Activated CD8-positive, alpha-beta memory T cell treated with anti-CD3 and anti-CD28 coated beads for 36 hours (primary cell): ENCODE results near the gene RANGRF. TPM values are rescaled to one million over a fixed set of nuclear protein-coding genes. Genes with fewer than 3 reads are reported as not detected.

ENCODE experiments used
- CTCF ChIA-PET: fragments of 350-600 bp; sonication (Branson Sonifier 250); formaldehyde crosslinking; loops from one replicate; lab custom pipeline; 2021; ENCODE audit warnings: antibody characterized with exemption; lab: Charles Lee
- POLR2A ChIA-PET: fragments of 350-600 bp; sonication (Branson Sonifier 250); formaldehyde crosslinking; loops from one replicate; lab custom pipeline; 2021; ENCODE audit warnings: antibody characterized with exemption; lab: Charles Lee
- total RNA-seq, 2 experiments: library from RNA; stranded (reverse); gene quantifications; one replicate each; pipeline ENCODE4 v1.2.3, GENCODE V29; 2021

RANGRF gene
- total RNA-seq, 2 experiments from 2014 or later, result 65.8 to 66.1 TPM

DNA sequence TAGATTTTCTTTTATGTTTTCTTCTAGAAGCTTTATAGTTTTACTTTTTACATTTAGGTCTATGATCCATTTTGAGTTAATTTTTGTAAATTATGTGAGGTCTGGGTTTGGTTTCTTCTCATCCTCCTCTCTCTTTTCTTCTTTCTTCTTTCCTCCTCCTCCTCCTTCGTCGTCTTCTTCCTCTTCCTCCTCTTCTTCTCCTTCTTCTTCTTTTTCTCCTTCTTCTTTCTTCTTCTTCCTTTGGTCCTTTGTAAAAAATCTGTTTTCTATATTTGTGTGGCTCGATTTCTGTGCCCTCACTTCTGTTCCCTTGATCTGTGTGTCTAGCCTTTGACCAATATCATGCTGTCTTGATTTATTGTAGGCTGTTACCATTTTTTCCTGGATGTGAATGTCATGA, 11.8 kb downstream of the RANGRF start:
- ChIA-PET POLR2A (no interaction called here), CTCF (interaction anchor here (0.9 to 1.8 kb wide), 6 partner anchors 56 to 446 kb away, joined by 3 to 8 read pairs (median 4); no protein-coding TSS in a partner anchor)

GRCh38 chr17:8300627-8301242, 12.3 kb downstream of the RANGRF start:
- CTCF ChIA-PET, result interaction anchor here (0.6 to 1.8 kb wide), 16 partner anchors 16 to 446 kb away, joined by 3 to 8 read pairs (median 3); no protein-coding TSS in a partner anchor
- POLR2A ChIA-PET, result no interaction called here

- CTCF ChIA-PET, result no interaction called here
- POLR2A ChIA-PET, result no interaction called here
These were observed 22.2 kb downstream of the RANGRF start for GRCh38 chr17:8310601-8311123.

DNA sequence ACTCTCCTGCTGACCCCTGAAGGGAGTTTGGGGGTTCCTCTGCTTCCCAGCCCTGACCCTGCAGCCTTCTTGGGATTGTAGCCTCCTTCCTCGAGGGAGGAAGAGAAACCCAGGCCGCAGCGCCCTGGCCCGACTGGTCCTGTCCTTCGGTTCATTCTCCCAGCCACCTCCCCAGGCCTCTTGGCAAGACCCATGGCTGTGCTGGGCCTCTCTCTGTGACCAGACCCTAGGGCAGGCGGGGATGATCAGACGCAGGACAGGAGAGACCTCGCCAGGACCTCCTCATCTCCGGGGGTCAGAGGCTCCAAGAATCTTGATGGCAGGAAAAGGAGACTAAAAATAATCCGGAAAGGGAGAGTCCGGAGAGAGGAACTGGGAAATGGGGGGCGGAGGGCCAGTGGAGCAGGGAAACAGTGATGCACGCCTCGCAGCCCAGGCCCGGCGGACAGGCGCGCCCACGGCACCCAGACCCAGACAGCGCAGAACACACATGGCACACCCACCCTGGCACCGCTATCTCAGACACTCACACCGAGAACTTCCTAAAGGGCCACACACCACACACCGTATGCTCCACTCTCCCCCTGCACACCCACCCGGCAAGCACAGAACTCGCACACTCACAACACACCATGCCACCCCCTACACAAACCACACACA, 22.8 kb downstream of the RANGRF start:
- CTCF ChIA-PET, result no interaction called here

GRCh38 chr17:8312251-8312650, 23.8 kb downstream of the RANGRF start:
- CTCF ChIA-PET, result interaction anchor here (0.6 kb wide), 1 partner anchor 16 kb away, joined by 3 read pairs; no protein-coding TSS in a partner anchor
- POLR2A ChIA-PET, result no interaction called here

More for the DNA sequence above, 22.8 kb downstream of the RANGRF start:
- POLR2A ChIA-PET, result no interaction called here

DNA sequence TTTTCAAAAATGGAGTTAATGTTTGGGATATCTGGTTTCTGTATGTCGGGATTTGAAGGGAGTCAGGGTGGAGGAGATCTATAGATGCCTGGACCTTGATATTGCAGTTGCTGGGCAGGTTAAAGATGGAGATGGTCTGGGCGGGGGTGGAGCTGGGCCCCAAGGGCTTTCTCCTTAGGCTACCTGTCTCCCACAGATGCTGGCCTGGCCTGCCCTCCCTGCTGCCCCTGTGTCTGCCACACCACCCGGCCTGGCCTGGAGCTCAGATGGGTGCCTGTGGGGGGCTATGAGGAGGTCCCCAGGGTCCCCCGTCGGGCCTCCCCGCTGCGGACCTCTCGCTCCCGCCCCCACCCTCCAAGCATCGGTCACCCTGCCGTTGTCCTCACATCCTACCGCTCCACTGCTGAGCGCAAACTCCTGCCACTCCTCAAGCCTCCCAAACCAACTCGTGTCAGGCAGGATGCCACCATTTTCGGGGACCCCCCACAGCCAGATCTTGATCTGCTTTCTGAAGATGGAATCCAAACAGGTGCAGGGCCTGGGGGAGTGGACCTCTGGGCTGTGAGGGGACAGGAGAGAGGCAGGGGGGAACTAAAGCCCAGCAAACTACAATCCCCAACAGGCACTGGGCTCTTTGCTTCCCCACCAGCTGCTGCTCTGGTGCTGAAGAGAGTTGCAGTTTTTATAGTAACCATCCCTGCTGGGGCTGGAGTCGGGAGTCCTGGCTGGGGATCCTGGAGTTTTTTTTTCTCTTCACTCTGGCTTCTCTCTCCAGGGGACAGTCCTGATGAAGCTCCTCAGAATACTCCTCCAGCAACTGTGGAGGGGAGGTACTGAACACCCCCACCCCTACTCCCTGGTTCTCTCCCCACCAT, 24.5 kb downstream of the RANGRF start:
- CTCF ChIA-PET, result interaction anchor here (0.6 kb wide), 1 partner anchor 15 kb away, joined by 3 read pairs; no protein-coding TSS in a partner anchor
- POLR2A ChIA-PET, result no interaction called here

DNA sequence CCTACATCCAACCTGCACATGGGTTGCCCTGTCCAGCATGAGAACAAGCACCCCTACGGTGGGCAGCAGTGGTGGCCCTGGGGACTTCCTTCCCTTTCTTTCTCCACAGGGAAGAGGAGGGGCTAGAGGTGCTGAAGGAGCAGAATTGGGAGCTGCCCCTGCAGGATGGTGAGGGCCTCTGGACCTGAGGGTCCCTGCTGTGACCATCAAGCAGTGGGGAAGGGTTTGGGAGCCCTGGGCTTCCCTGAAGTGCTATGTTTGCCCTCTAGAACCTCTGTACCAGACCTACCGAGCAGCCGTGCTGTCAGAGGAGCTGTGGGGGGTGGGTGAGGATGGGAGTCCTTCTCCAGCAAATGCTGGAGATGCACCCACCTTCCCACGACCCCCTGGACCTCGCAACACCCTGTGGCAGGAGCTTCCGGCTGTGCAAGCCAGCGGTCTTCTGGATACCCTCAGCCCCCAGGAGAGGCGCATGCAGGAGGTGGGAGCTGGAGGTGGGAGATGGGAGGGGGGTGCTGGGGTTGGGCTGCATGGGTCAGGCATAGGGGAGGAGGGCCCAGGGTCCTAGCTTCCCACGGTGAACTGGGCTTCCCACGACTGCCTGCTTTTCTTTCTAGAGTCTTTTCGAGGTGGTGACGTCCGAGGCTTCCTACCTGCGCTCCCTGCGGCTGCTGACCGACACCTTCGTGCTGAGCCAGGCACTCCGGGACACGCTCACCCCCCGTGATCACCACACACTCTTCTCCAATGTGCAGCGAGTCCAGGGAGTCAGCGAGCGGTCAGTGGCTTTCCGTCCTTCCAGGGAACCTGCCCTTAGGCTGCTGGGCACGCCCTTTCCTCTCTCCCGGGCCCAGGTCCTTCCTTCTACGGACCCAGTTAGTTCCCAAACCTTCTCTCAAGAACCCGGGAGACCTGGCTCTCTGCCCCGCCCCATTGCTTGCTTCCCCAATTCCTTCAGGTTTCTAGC, 26.6 kb downstream of the RANGRF start:
- CTCF ChIA-PET, result no interaction called here
- POLR2A ChIA-PET, result no interaction called here

DNA sequence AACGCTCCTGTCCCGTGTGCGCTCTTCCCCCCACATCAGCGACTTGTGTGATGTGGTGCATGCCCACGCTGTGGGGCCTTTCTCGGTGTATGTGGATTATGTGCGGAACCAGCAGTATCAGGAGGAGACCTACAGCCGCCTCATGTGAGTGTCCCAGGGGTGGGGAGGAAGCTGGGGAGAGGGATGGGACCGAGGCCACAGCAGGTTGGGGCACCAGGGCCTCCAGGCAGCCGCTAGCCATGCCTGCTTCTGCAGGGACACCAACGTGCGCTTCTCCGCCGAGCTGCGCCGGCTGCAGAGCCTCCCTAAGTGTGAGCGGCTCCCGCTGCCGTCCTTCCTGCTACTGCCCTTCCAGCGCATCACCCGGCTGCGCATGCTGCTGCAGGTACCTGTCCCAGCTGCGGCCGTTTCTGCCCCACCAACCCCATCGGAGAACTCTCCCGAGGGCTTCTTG, 27.3 kb downstream of the RANGRF start:
- ChIA-PET CTCF (no interaction called here), POLR2A (no interaction called here)

DNA sequence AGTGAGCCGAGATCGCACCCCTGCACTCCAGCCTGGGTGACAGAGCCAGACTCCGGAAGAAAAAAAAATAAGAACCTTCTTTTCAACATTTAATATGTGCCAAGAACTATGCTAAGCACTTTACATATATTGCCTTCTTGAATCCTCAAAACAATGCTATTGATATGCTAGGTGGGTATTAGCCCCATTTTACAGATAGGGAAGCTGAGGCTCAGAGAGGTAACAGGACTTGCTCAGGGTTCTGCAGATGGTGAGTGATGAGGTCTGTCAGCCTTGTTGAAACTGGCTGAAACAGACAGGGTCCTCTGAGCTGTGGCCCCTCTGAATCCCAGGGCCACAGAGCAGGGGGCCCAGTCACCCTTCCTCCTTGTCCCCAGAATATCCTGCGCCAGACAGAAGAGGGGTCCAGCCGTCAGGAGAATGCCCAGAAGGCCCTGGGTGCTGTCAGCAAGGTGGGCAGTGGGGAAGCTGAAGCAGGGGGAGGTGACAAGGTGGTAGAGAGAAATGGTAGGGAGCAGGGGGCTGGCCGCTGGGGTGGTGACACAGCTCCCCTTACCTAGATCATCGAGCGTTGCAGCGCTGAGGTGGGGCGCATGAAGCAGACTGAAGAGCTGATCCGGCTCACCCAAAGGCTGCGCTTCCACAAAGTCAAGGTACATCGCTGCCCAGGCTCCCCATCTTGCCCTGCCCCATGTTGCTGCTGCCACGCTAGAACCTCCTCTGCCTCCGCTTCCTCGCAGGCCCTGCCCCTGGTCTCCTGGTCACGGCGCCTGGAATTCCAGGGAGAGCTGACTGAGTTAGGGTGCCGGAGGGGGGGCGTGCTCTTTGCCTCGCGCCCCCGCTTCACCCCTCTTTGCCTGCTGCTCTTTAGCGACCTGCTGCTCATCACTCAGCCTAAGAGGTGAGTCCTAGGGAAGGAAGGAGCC, 29.8 kb downstream of the RANGRF start:
- ChIA-PET CTCF (no interaction called here), POLR2A (no interaction called here)

DNA sequence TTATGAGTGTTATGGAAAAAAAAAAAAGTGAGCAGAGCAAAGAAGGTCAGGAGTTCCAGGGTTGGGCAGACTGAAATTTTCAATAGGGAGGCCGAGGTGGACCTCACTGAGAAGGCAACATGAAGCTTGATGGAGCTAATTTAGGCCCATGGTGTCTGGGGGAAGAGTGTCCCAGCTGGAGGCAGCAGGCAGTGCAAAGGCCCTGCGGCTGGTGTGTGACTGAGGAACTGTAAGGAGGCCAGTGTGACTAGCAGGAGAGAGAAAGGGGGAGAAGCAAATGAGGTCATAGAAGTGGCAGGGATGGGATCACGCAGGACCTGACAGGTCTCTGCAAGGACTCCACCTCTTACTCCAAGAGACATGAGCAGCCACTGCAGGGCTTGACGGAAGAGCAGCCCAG, 31.8 kb downstream of the RANGRF start:
- ChIA-PET CTCF (interaction anchor here (1.7 kb wide), 1 partner anchor 12 kb away, joined by 3 read pairs; no protein-coding TSS in a partner anchor), POLR2A (interaction anchor here (0.6 kb wide), 1 partner anchor 61 kb away, joined by 5 read pairs; no protein-coding TSS in a partner anchor)

GRCh38 chr17:8320990-8321389, 32.5 kb downstream of the RANGRF start:
- ChIA-PET POLR2A (interaction anchor here (0.6 kb wide), 1 partner anchor 60 kb away, joined by 5 read pairs; no protein-coding TSS in a partner anchor), CTCF (no interaction called here)

DNA sequence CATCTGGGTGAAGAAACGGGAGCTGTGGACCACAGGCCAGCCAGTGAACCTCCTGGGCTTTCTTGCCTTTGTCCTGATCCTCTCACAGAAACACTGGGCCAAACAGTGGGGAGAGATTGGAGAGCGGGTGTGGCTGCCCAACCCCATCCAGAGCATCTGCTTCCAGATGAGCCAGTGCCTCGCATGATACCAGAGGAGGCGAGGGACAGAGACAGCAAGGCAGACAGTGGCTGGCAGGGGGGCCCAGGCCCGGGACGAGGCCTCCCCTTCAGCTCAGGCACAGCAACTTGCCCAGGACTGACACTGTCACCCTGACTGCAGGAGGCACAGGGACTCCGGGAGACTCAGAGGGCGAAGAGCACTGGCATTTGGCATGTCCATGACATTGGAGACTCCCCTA, 33.6 kb downstream of the RANGRF start:
- ChIA-PET POLR2A (no interaction called here), CTCF (no interaction called here)

DNA sequence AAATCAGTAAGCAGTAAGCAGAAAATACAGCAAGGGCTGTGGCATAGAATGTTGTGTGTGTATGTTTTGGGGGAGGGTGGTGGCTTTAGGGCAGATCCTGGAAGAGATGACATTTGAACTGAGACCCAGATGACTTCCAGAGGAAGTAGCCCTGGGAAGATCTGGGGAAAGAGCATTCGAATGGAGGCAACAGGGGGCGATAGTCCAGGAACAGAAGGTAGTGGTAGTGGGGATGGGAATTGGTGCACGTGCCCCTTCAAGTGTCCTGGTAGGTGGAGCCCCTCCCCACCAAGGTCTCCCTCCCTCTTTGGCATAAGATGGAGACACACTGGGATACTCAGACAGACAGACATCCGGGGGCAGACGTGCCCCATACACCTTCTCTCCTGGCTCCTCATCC, 35.7 kb downstream of the RANGRF start:
- CTCF ChIA-PET, result no interaction called here
- POLR2A ChIA-PET, result no interaction called here

- ChIA-PET CTCF (no interaction called here), POLR2A (no interaction called here)
These were observed 36.5 kb downstream of the RANGRF start for GRCh38 chr17:8324923-8325322.

DNA sequence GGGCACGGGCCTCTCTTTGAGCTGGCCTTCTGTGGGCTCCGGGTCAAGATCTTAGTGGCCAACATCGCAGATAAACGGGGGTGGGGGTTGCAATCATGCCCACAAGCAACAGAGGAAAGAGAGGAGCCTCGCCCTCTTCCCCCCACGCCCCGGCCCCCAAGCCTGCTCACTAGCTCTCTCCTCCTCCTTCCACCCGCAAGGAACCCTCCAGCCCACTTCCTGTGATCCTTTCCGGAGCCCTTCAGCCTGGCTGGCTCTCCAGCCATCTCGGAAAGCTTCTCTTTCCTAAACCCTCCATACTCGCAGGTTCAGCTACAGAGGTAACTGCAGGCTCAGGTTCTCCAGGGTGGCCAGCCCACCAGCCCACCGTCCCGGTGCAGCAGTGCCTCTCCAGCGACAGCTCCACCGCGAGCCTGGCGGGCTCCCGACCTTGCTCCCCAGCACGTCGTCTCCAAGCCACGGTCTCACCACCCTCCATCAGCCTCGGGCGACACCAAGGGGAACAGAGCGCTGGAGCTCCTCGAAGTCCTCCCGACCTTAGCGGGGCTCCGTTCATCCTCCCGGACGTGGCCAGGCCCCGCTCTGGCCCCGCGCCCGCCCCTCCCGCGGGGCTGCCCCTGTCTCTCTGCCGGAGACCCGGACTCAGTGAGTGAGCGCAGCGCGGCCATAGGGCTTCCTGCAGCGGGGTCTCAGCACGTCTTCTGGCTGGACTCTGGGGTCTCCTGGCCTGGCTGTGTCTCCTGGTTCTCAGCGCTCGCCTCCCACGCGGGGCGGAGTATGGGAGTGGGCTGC, 38.2 kb downstream of the RANGRF start:
- POLR2A ChIA-PET, result interaction anchor here (0.8 to 1.2 kb wide), 3 partner anchors 27 to 55 kb away, joined by 3 to 7 read pairs (median 4); no protein-coding TSS in a partner anchor
- CTCF ChIA-PET, result interaction anchor here (1.1 kb wide), 1 partner anchor 113 kb away, joined by 3 read pairs; no protein-coding TSS in a partner anchor

- POLR2A ChIA-PET, result interaction anchor here (1.2 kb wide), 1 partner anchor 55 kb away, joined by 7 read pairs; no protein-coding TSS in a partner anchor
- CTCF ChIA-PET, result interaction anchor here (1.1 kb wide), 1 partner anchor 24 kb away, joined by 3 read pairs; no protein-coding TSS in a partner anchor
These were observed 38.8 kb downstream of the RANGRF start for GRCh38 chr17:8327303-8327649.
